SH-SY5Y (cell line): ENCODE measurements around the gene HSFX2.
"Not testable (repeated sequence)": the region's sequence is repeated elsewhere in the genome, so short reads cannot be mapped to it uniquely, and the experiment has no call there.

ENCODE experiments used
- GATA2 ChIP-seq: IDR thresholded peaks from 2 replicates; pipeline ENCODE4 v1.6.1; 2011; ENCODE audit warnings: mild to moderate bottlenecking, low read depth, low read length
- GATA3 ChIP-seq: IDR thresholded peaks from 2 replicates; pipeline ENCODE4 v1.6.1; 2011; ENCODE audit warnings: low read depth, mild to moderate bottlenecking, low read length, moderate library complexity

HSFX2 gene

GRCh38 chrX:149611623-149612175 lies 16.6 kb upstream of the HSFX2 start:
- no peak for TF ChIP-seq GATA2

GRCh38 chrX:149610511-149610910 lies 15.4 kb upstream of the HSFX2 start:
- no peak for TF ChIP-seq GATA2
- no peak for TF ChIP-seq GATA3

GRCh38 chrX:149607699-149608098 lies 12.6 kb upstream of the HSFX2 start:
- TF ChIP-seq GATA2 (no peak), GATA3 (no peak)

- not testable (repeated sequence) for TF ChIP-seq GATA2, GATA3
Observed at GRCh38 chrX:149587359-149587758, 7.8 kb downstream of the HSFX2 start, which contains the start of gene MAGEA9B. TSS of gene MAGEA9B (minus strand) at chrX:149587459. CDS start at chrX:149583179, 4,280 bp downstream.

- no peak for TF ChIP-seq GATA3
- TF ChIP-seq GATA2: no peak
Observed at GRCh38 chrX:149572743-149573142, 22.4 kb downstream of the HSFX2 start.

- TF ChIP-seq GATA2 (no peak), GATA3 (no peak)
Observed at GRCh38 chrX:149571770-149572169, 23.3 kb downstream of the HSFX2 start.

GRCh38 chrX:149570668-149571067 lies 24.4 kb downstream of the HSFX2 start:
- TF ChIP-seq GATA2 (no peak), GATA3 (no peak)

GRCh38 chrX:149569770-149570169 lies 25.3 kb downstream of the HSFX2 start:
- TF ChIP-seq GATA2 (no peak), GATA3 (no peak)

GRCh38 chrX:149568701-149569296 lies 26.3 kb downstream of the HSFX2 start:
- TF ChIP-seq GATA2 (no peak), GATA3 (no peak)

- TF ChIP-seq GATA3: no peak
- no peak for TF ChIP-seq GATA2
Observed at GRCh38 chrX:149567621-149568417, 27.3 kb downstream of the HSFX2 start.

GRCh38 chrX:149563359-149563758 lies 31.8 kb downstream of the HSFX2 start:
- TF ChIP-seq GATA3 (no peak), GATA2 (no peak)

GRCh38 chrX:149549701-149550100 lies 45.4 kb downstream of the HSFX2 start, which contains the start of gene HSFX3:
TSS of gene HSFX3 (minus strand) at chrX:149549924. CDS start at chrX:149549852, 72 bp downstream.
- TF ChIP-seq GATA3, GATA2: not testable (repeated sequence)
